ENCODE measurements around the gene RFX3. TPM values are rescaled to one million over a fixed set of nuclear protein-coding genes. Genes with fewer than 3 reads are reported as not detected.

Gene RFX3
- total and polyA plus RNA-seq, 2 of the 13 experiments (the other 11 are each of a cell fraction or from before 2014, with no cell fraction given), result 2.7 to 5.3 TPM

DNA sequence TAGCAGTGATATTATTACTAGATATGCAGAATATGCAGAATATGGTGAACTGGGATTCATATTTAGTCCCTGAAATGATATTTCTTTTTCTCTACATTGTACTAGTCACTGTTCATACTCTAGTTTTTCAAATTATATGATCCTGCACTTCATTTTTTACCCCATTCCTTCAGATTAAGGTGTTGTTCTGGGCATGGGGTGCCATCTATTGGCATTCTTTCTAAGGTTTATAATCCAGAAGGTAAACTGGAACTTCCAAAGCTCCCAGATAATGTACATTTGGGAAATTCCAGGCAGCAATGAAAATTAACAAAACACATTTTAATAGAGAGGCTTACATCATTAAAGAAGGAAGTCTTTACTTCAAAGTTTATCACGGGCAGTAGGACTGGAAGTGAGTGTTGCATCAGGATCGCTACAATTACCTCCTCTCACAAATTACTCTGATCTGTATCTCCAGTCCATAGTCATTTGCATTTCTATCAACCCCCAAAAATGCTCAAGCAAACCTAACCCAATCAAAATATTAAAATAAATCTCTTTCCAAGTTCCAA is 12.5 kb downstream of the RFX3 start:
- no peak overlapping the region for H3K4me3 ChIP-seq (replicated peaks in 1 of 3; ENCODE audit: insufficient read depth in 1 of 3, low read depth in 2 of 3, low read length in 3 of 3)
- TF ChIP-seq PHB2 (IDR thresholded peaks at IDR 0.05; ENCODE audit: partially characterized antibody), result no peak
- no peak for TF ChIP-seq RBFOX2 (IDR thresholded peaks at IDR 0.05; ENCODE audit: low read depth, low read length)
- H3K36me3 ChIP-seq (replicated peaks in 1 of 2; ENCODE audit: control insufficient read depth in 1 of 2, insufficient read depth in 2 of 2, low read length in 2 of 2), result no peaks in the 10 kb centered on the region
- H3K27ac ChIP-seq (ENCODE audit: extremely low read length, insufficient read depth, low read length), result no peak overlapping the region
- no peak overlapping the region for H3K4me2 ChIP-seq (ENCODE audit: low read depth, low read length)
- ATAC-seq, result no peak
- DNase-seq (ENCODE audit: low spot score), result no peak
- peaks cover 3% of the 10 kb centered on the region for H3K79me2 ChIP-seq (ENCODE audit: insufficient read depth, low read length)
- FAIRE-seq, result no peak
- peaks cover 19% of the 10 kb centered on the region for H3K4me1 ChIP-seq (ENCODE audit: insufficient read depth, low read length)
- 100% methylated on average over 2 of the region's 2 CpGs for WGBS (ENCODE audit: low lambda C conversion rate)
- H3K9me3 ChIP-seq (ENCODE audit: low read length), result no peaks in the 10 kb centered on the region
- ChIA-PET CTCF (ENCODE audit: low intra/inter-chr PET ratio, low total read pairs) (no interaction called here), POLR2A (no interaction called here)
- no TSS peak for BruUV-seq (replicated peaks)
- H3K27me3 ChIP-seq (ENCODE audit: control insufficient read depth in 1 of 2, insufficient read depth in 2 of 2, low read length in 2 of 2), result no peaks in the 10 kb centered on the region
- in situ Hi-C loops (cut with HindIII; ENCODE audit: extremely low pct_ligation_motif_present, low pct_unique_long_range_greater_than_20kb) (loop anchor here (5.0 to 25.0 kb wide), 2 partner anchors 36 to 676 kb away; partner anchors contain the start of gene PUM3), intact Hi-C loops (cut with micrococcal nuclease; ENCODE audit: unreplicated experiment) (no loop called here)
- H3K9ac ChIP-seq (ENCODE audit: insufficient read depth, low read depth, low read length), result no peak overlapping the region
- no peaks in the 10 kb centered on the region for H4K20me1 ChIP-seq (ENCODE audit: insufficient read depth, low read length)
- H2AFZ ChIP-seq (ENCODE audit: low read length), result no peak overlapping the region

DNA sequence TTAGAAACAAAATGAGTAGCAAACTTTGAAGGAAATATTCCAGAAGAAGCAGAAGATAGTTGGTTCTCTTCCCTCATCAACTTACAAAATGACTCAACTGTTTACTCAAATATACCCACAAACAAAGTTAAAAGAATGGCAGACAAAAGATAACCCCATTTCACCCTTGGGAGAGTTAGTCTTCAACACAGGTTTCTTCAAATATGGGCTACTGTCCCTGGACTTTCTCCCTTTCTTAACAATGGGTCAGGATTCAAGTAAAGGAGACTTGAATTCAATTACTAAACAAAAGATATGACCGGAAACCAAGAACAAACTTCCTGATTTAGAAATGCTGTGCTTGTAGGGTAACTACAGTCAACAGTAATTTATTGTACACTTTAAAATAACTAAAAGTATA is 14.2 kb downstream of the RFX3 start:
- Histone ChIP-seq H3K4me3 (replicated peaks in 1 of 3; ENCODE audit: insufficient read depth in 1 of 3, low read depth in 2 of 3, low read length in 3 of 3) (no peak overlapping the region), H3K9me3 (ENCODE audit: low read length) (no peaks in the 10 kb centered on the region), H3K4me1 (ENCODE audit: insufficient read depth, low read length) (peaks cover 19% of the 10 kb centered on the region), H3K27me3 (ENCODE audit: control insufficient read depth in 1 of 2, insufficient read depth in 2 of 2, low read length in 2 of 2) (no peaks in the 10 kb centered on the region), H3K4me2 (ENCODE audit: low read depth, low read length) (no peak overlapping the region), H4K20me1 (ENCODE audit: insufficient read depth, low read length) (no peaks in the 10 kb centered on the region), H2AFZ (ENCODE audit: low read length) (no peak overlapping the region), H3K36me3 (replicated peaks in 1 of 2; ENCODE audit: control insufficient read depth in 1 of 2, insufficient read depth in 2 of 2, low read length in 2 of 2) (no peaks in the 10 kb centered on the region), H3K9ac (ENCODE audit: insufficient read depth, low read depth, low read length) (no peak overlapping the region), H3K79me2 (ENCODE audit: insufficient read depth, low read length) (peaks cover 3% of the 10 kb centered on the region), H3K27ac (ENCODE audit: extremely low read length, insufficient read depth, low read length) (no peak overlapping the region)
- DNase-seq (ENCODE audit: low spot score) (peak; percentile 3), ATAC-seq (no peak), FAIRE-seq (peak; percentile 53)
- BruUV-seq (replicated peaks), result no TSS peak
- in situ Hi-C loops (cut with HindIII; ENCODE audit: extremely low pct_ligation_motif_present, low pct_unique_long_range_greater_than_20kb) (loop anchor here (5.0 to 25.0 kb wide), 2 partner anchors 34 to 674 kb away; partner anchors contain the start of gene PUM3), intact Hi-C loops (cut with micrococcal nuclease; ENCODE audit: unreplicated experiment) (no loop called here)
- CTCF ChIA-PET (ENCODE audit: low intra/inter-chr PET ratio, low total read pairs), result no interaction called here
- WGBS (ENCODE audit: low lambda C conversion rate), result 44% methylated on average over 1 of the region's 1 CpG
- POLR2A ChIA-PET, result no interaction called here
- no peak for TF ChIP-seq PRMT3 (CRISPR knock-in tag; IDR thresholded peaks at IDR 0.05; ENCODE audit: borderline replicate concordance, low read depth)
- TF ChIP-seq, protein P1, sequence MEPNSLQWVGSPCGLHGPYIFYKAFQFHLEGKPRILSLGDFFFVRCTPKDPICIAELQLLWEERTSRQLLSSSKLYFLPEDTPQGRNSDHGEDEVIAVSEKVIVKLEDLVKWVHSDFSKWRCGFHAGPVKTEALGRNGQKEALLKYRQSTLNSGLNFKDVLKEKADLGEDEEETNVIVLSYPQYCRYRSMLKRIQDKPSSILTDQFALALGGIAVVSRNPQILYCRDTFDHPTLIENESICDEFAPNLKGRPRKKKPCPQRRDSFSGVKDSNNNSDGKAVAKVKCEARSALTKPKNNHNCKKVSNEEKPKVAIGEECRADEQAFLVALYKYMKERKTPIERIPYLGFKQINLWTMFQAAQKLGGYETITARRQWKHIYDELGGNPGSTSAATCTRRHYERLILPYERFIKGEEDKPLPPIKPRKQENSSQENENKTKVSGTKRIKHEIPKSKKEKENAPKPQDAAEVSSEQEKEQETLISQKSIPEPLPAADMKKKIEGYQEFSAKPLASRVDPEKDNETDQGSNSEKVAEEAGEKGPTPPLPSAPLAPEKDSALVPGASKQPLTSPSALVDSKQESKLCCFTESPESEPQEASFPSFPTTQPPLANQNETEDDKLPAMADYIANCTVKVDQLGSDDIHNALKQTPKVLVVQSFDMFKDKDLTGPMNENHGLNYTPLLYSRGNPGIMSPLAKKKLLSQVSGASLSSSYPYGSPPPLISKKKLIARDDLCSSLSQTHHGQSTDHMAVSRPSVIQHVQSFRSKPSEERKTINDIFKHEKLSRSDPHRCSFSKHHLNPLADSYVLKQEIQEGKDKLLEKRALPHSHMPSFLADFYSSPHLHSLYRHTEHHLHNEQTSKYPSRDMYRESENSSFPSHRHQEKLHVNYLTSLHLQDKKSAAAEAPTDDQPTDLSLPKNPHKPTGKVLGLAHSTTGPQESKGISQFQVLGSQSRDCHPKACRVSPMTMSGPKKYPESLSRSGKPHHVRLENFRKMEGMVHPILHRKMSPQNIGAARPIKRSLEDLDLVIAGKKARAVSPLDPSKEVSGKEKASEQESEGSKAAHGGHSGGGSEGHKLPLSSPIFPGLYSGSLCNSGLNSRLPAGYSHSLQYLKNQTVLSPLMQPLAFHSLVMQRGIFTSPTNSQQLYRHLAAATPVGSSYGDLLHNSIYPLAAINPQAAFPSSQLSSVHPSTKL (CRISPR knock-in tag; IDR thresholded peaks at IDR 0.05), result 0 out of 2 replicates have a peak, but pooled peaks have one; percentile 35
- TF ChIP-seq ZNF20 (CRISPR knock-in tag; IDR thresholded peaks at IDR 0.05), result no peak
- no peak for TF ChIP-seq SOX13 (IDR thresholded peaks at IDR 0.05)
- TF ChIP-seq SOX13 (CRISPR knock-in tag; conservative IDR thresholded peaks at IDR 0.05 in 1 of 2, IDR thresholded peaks at IDR 0.05 in 1 of 2), result peak in 1 of 2 experiments; percentile 64; a peak in 2 of 4 replicates
- no peak for TF ChIP-seq FOXP1 (IDR thresholded peaks at IDR 0.05)
- 0 out of 2 replicates have a peak, but pooled peaks have one; percentile 44 for TF ChIP-seq FOXP1 (CRISPR knock-in tag; IDR thresholded peaks at IDR 0.05)
- TF ChIP-seq, protein P2, sequence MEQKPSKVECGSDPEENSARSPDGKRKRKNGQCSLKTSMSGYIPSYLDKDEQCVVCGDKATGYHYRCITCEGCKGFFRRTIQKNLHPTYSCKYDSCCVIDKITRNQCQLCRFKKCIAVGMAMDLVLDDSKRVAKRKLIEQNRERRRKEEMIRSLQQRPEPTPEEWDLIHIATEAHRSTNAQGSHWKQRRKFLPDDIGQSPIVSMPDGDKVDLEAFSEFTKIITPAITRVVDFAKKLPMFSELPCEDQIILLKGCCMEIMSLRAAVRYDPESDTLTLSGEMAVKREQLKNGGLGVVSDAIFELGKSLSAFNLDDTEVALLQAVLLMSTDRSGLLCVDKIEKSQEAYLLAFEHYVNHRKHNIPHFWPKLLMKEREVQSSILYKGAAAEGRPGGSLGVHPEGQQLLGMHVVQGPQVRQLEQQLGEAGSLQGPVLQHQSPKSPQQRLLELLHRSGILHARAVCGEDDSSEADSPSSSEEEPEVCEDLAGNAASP (CRISPR knock-in tag; IDR thresholded peaks at IDR 0.05; ENCODE audit: borderline replicate concordance), result peak; percentile 41; the same call in 1 of the 2 replicates
- no peak for TF ChIP-seq JUND (CRISPR knock-in tag; IDR thresholded peaks at IDR 0.05)
- no peak for TF ChIP-seq ZNF232 (CRISPR knock-in tag; IDR thresholded peaks at IDR 0.05; ENCODE audit: borderline replicate concordance)
- no peak for TF ChIP-seq ZNF737 (CRISPR knock-in tag; IDR thresholded peaks at IDR 0.05; ENCODE audit: borderline replicate concordance)
- TF ChIP-seq, protein P3, sequence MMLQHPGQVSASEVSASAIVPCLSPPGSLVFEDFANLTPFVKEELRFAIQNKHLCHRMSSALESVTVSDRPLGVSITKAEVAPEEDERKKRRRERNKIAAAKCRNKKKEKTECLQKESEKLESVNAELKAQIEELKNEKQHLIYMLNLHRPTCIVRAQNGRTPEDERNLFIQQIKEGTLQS (CRISPR knock-in tag; IDR thresholded peaks at IDR 0.05), result no peak

All from HepG2 (cell line).